Spleen (tissue), 7 donors: ENCODE data around the gene WDR35.

Experiments used
- CTCF ChIP-seq, 11 experiments: fragments of 200-600 bp in 7 of 11; fragments of 450-650 bp in 4 of 11; sonication (generic) in 4 of 11; IDR thresholded peaks in 8 of 11; conservative IDR thresholded peaks in 3 of 11; 1 replicate in 7 of 11; 2 replicates in 4 of 11; pipeline versions ENCODE4 v1.4.0 to v1.8.0; 2016 to 2021; ENCODE audit warnings: antibody characterized with exemption in 11 of 11, inconsistent platforms in 4 of 11, mild to moderate bottlenecking in 1 of 11
- POLR2A ChIP-seq, 3 donors: fragments of 450-650 bp; IDR thresholded peaks; one replicate each; pipeline ENCODE4 v1.5.1; 2017; ENCODE audit warnings: antibody characterized with exemption in 3 of 3, mild to moderate bottlenecking in 1 of 3
- POLR2AphosphoS5 ChIP-seq, 3 donors: sonication (generic); formaldehyde crosslinking; IDR thresholded peaks; one replicate each; pipeline ENCODE4 v1.5.1; 2017; ENCODE audit warnings: antibody characterized with exemption in 3 of 3
- donor health status: DM: no; HTN: no; CAD: no; lungs with moderate emphysema.
- donor health status: DM: no; HTN: no; CAD: no.
- donor health status: DM: no; HTN: no; CAD: no.

DNA sequence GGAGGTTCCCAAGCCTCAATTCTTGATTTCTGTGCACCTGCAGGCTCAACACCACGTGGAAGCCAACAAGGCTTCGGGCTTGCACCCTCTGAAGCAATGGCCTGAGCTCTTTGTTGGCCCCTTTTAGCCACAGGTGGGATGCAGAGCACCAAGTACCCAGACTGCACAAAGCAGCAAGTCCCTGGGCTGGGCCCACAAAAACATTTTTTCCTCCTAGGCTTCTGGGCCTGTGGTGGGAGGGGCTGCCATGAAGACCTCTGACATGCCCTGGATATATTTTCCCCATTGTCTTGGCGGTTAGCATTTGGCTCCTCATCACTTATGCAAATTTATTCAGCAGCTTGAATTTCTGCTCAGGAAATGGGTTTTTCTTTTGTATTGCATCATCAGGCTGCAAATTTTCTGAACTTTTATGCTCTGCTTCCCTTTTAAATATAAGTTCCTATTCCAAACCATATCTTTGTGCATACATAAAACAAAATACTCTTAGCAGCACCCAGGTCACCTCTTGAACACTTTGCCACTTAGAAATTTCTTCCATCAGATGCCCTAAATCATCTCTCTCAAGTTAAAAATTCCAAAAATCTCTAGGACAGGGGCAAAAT lies 31.6 kb upstream of the WDR35 start:
- TF ChIP-seq CTCF (IDR thresholded peaks at IDR 0.05 in 8 of 11, conservative IDR thresholded peaks at IDR 0.05 in 3 of 11) = no peak
- TF ChIP-seq POLR2AphosphoS5 (IDR thresholded peaks at IDR 0.05) = no peak
- no peak for TF ChIP-seq POLR2A (IDR thresholded peaks at IDR 0.05)
